Measurements from ENCODE around the gene HLCS.
"Not testable (repeated sequence)": the region's sequence is repeated elsewhere in the genome, so short reads cannot be mapped to it uniquely, and the experiment has no call there.

Gene HLCS

GRCh38 chr21:36989699-36990507 is 23.4 kb upstream of the HLCS start:
- Histone ChIP-seq H3K4ac (ENCODE audit: low read length) (no peak overlapping the region), H3K4me2 (ENCODE audit: insufficient read depth, low read length, poor library complexity, severe bottlenecking) (peak overlapping the region; percentile 56), H3K23ac (ENCODE audit: low read depth, low read length, poor library complexity) (peak overlapping the region; percentile 97), H4K91ac (ENCODE audit: low read depth, low read length, poor library complexity) (no peak overlapping the region), H3K4me3 (ENCODE audit: low read length in 2 of 2) (peak overlapping the region; percentile 55 to 78), H3K4me1 (ENCODE audit: control insufficient read depth in 2 of 2, insufficient read depth in 1 of 2, low read depth in 1 of 2, low read length in 2 of 2) (peaks cover 8 to 9% of the 10 kb centered on the region in 2 donors), H3K18ac (ENCODE audit: low read length) (peak overlapping the region; percentile 96), H2BK120ac (ENCODE audit: low read depth, low read length) (no peak overlapping the region), H3K79me1 (ENCODE audit: low read depth, low read length) (no peaks in the 10 kb centered on the region), H4K8ac (ENCODE audit: low read depth, low read length) (peak overlapping the region; percentile 78), H2BK5ac (ENCODE audit: low read length) (peak overlapping the region; percentile 62), H2AK5ac (ENCODE audit: low read depth, low read length) (no peak overlapping the region), H2BK15ac (ENCODE audit: low read length) (peak overlapping the region; percentile 98), H3K27me3 (ENCODE audit: control insufficient read depth in 3 of 3, insufficient read depth in 3 of 3, low read depth in 1 of 3, low read length in 3 of 3) (no peaks in the 10 kb centered on the region), H2AFZ (ENCODE audit: low read length) (peak overlapping the region; percentile 91), H3K14ac (ENCODE audit: low read length) (no peak overlapping the region), H3K27ac (replicated peaks; ENCODE audit: low read length) (peak overlapping the region; percentile 90), H2BK12ac (ENCODE audit: low read length) (no peak overlapping the region), H3K9me3 (replicated peaks in 1 of 2; ENCODE audit: control insufficient read depth in 2 of 2, insufficient read depth in 1 of 2, low read depth in 1 of 2, low read length in 2 of 2) (peaks cover 0 to 4% of the 10 kb centered on the region in 2 donors), H3K36me3 (replicated peaks in 1 of 2; ENCODE audit: control insufficient read depth in 2 of 2, insufficient read depth in 2 of 2, low read length in 2 of 2) (peaks cover 0 to 3% of the 10 kb centered on the region in 2 donors), H3K9ac (ENCODE audit: low read depth, low read length, poor library complexity) (peak overlapping the region; percentile 91)
- DNase-seq (ENCODE audit: low spot score): peak; percentile 91
- no CpG with 5 or more reads among the region's 97 CpGs for WGBS, 2 donors (ENCODE audit: extremely low coverage in 2 of 2, insufficient read length in 2 of 2, insufficient replicate concordance in 1 of 2)

DNA sequence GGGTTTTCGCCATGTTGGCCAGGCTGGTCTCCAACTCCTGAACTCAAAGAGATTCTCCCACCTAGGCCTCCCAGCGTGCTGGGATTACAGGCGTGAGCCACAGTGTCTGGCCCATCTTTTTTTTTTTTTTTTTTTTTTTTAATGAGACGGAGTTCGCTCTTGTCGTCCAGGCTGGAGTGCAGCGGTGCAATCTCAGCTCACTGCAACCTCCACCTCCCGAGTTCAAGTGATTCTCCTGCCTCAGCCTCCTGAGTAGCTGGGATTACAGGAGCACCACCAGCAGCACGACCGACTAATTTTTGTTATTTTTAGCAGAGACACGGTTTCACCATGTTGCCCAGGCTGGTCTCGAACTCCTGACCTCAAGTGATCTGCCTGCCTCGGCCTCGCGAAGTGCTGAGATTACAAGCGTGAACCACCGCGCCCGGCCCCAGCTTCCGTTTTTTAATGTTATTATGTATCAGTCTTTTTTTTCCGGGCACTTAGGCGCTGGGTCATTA is 22.8 kb upstream of the HLCS start:
- H2BK12ac ChIP-seq (ENCODE audit: low read length); H3K36me3 ChIP-seq (replicated peaks in 1 of 2; ENCODE audit: control insufficient read depth in 2 of 2, insufficient read depth in 2 of 2, low read length in 2 of 2); DNase-seq (ENCODE audit: low spot score); H3K9ac ChIP-seq (ENCODE audit: low read depth, low read length, poor library complexity); H2BK120ac ChIP-seq (ENCODE audit: low read depth, low read length); H2BK15ac ChIP-seq (ENCODE audit: low read length); H2BK5ac ChIP-seq (ENCODE audit: low read length); H3K9me3 ChIP-seq (replicated peaks in 1 of 2; ENCODE audit: control insufficient read depth in 2 of 2, insufficient read depth in 1 of 2, low read depth in 1 of 2, low read length in 2 of 2); H2AK5ac ChIP-seq (ENCODE audit: low read depth, low read length); H3K14ac ChIP-seq (ENCODE audit: low read length); H3K27me3 ChIP-seq (ENCODE audit: control insufficient read depth in 3 of 3, insufficient read depth in 3 of 3, low read depth in 1 of 3, low read length in 3 of 3); H3K79me1 ChIP-seq (ENCODE audit: low read depth, low read length); H4K8ac ChIP-seq (ENCODE audit: low read depth, low read length); H3K4me1 ChIP-seq (ENCODE audit: control insufficient read depth in 2 of 2, insufficient read depth in 1 of 2, low read depth in 1 of 2, low read length in 2 of 2); H3K4ac ChIP-seq (ENCODE audit: low read length); H4K91ac ChIP-seq (ENCODE audit: low read depth, low read length, poor library complexity): not testable (repeated sequence)
- H3K18ac ChIP-seq (ENCODE audit: low read length): peak overlapping the region; percentile 89
- peak overlapping the region; percentile 97 for H3K23ac ChIP-seq (ENCODE audit: low read depth, low read length, poor library complexity)
- peak overlapping the region; percentile 91 for H2AFZ ChIP-seq (ENCODE audit: low read length)
- peak overlapping the region; percentile 55 to 65 for H3K4me3 ChIP-seq (ENCODE audit: low read length in 2 of 2)
- peak overlapping the region; percentile 56 for H3K4me2 ChIP-seq (ENCODE audit: insufficient read depth, low read length, poor library complexity, severe bottlenecking)
- H3K27ac ChIP-seq (replicated peaks; ENCODE audit: low read length): peak overlapping the region; percentile 89
- WGBS, 2 donors (ENCODE audit: extremely low coverage in 2 of 2, insufficient read length in 2 of 2, insufficient replicate concordance in 1 of 2): no CpG with 5 or more reads among the region's 22 CpGs

DNA sequence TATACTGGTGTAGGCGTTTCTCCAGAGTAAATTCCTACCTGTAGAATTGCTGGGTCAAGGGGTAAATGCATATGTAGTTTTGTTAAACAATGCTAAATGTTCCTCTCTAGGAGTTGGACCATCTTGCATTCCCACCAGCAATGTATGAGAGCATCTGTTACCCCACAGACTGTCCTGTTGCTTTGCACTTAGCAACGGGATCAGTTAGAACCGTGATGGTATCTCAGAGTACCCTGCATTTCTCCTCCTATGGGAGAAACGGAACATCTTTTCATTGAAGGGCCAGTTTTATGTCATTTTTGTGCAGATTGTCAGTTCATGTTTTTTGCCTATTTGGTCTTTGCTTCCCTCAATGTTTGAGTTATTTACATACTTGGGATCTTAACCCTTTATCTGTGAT is 22.1 kb upstream of the HLCS start:
- H3K36me3 ChIP-seq (replicated peaks in 1 of 2; ENCODE audit: control insufficient read depth in 2 of 2, insufficient read depth in 2 of 2, low read length in 2 of 2): peaks cover 0 to 3% of the 10 kb centered on the region in 2 donors

DNA sequence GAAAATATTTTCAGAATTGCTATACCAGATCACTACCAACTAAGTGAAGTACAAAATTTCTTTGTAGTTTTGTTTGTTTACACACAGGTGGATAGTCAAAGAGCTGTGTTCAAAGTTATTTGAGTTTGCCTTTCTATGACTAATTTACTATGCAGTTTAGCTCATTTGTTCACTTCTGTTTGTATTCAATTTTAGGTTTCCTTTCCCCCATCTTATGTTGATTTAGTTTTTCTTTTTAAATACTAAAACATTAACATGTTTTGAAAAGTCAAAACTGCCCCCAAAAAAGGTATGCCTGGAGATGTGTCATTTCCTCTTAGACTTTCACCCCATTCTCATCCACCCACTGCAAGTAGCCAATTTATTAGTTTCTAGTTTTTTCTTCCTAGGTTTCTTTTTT is 21.4 kb upstream of the HLCS start:
- no peak overlapping the region for H2BK5ac ChIP-seq (ENCODE audit: low read length)
- no peak overlapping the region for H2AK5ac ChIP-seq (ENCODE audit: low read depth, low read length)
- H3K9ac ChIP-seq (ENCODE audit: low read depth, low read length, poor library complexity): no peak overlapping the region
- no peak overlapping the region for H2BK15ac ChIP-seq (ENCODE audit: low read length)
- no peak overlapping the region for H4K8ac ChIP-seq (ENCODE audit: low read depth, low read length)
- H3K4me3 ChIP-seq (ENCODE audit: low read length in 2 of 2): no peak overlapping the region
- DNase-seq (ENCODE audit: low spot score): no peak
- no peak overlapping the region for H4K91ac ChIP-seq (ENCODE audit: low read depth, low read length, poor library complexity)
- no peak overlapping the region for H3K27ac ChIP-seq (replicated peaks; ENCODE audit: low read length)
- no peak overlapping the region for H3K18ac ChIP-seq (ENCODE audit: low read length)
- H2BK120ac ChIP-seq (ENCODE audit: low read depth, low read length): no peak overlapping the region
- H3K23ac ChIP-seq (ENCODE audit: low read depth, low read length, poor library complexity): no peak overlapping the region
- H3K9me3 ChIP-seq (replicated peaks in 1 of 2; ENCODE audit: control insufficient read depth in 2 of 2, insufficient read depth in 1 of 2, low read depth in 1 of 2, low read length in 2 of 2): peaks cover 0 to 4% of the 10 kb centered on the region in 2 donors
- no peak overlapping the region for H3K14ac ChIP-seq (ENCODE audit: low read length)
- no peak overlapping the region for H3K4me2 ChIP-seq (ENCODE audit: insufficient read depth, low read length, poor library complexity, severe bottlenecking)
- peaks cover 0 to 3% of the 10 kb centered on the region in 2 donors for H3K36me3 ChIP-seq (replicated peaks in 1 of 2; ENCODE audit: control insufficient read depth in 2 of 2, insufficient read depth in 2 of 2, low read length in 2 of 2)
- no peaks in the 10 kb centered on the region for H3K79me1 ChIP-seq (ENCODE audit: low read depth, low read length)
- no peaks in the 10 kb centered on the region for H3K27me3 ChIP-seq (ENCODE audit: control insufficient read depth in 3 of 3, insufficient read depth in 3 of 3, low read depth in 1 of 3, low read length in 3 of 3)
- H2BK12ac ChIP-seq (ENCODE audit: low read length): no peak overlapping the region
- H3K4ac ChIP-seq (ENCODE audit: low read length): no peak overlapping the region
- H3K4me1 ChIP-seq (ENCODE audit: control insufficient read depth in 2 of 2, insufficient read depth in 1 of 2, low read depth in 1 of 2, low read length in 2 of 2): peaks cover 8 to 9% of the 10 kb centered on the region in 2 donors
- H2AFZ ChIP-seq (ENCODE audit: low read length): no peak overlapping the region

More for the DNA sequence above, 22.1 kb upstream of the HLCS start:
- H3K14ac ChIP-seq (ENCODE audit: low read length): no peak overlapping the region
- no peak overlapping the region for H3K4me2 ChIP-seq (ENCODE audit: insufficient read depth, low read length, poor library complexity, severe bottlenecking)
- no peak overlapping the region for H3K23ac ChIP-seq (ENCODE audit: low read depth, low read length, poor library complexity)
- H3K27me3 ChIP-seq (ENCODE audit: control insufficient read depth in 3 of 3, insufficient read depth in 3 of 3, low read depth in 1 of 3, low read length in 3 of 3): no peaks in the 10 kb centered on the region
- no peak overlapping the region for H2AK5ac ChIP-seq (ENCODE audit: low read depth, low read length)
- DNase-seq (ENCODE audit: low spot score): no peak
- H4K91ac ChIP-seq (ENCODE audit: low read depth, low read length, poor library complexity): no peak overlapping the region
- H4K8ac ChIP-seq (ENCODE audit: low read depth, low read length): no peak overlapping the region
- H2BK120ac ChIP-seq (ENCODE audit: low read depth, low read length): no peak overlapping the region
- H2BK15ac ChIP-seq (ENCODE audit: low read length): no peak overlapping the region
- no peak overlapping the region for H3K27ac ChIP-seq (replicated peaks; ENCODE audit: low read length)
- H3K4ac ChIP-seq (ENCODE audit: low read length): no peak overlapping the region
- H3K4me1 ChIP-seq (ENCODE audit: control insufficient read depth in 2 of 2, insufficient read depth in 1 of 2, low read depth in 1 of 2, low read length in 2 of 2): peaks cover 8 to 9% of the 10 kb centered on the region in 2 donors
- H2BK12ac ChIP-seq (ENCODE audit: low read length): no peak overlapping the region
- no CpG with 5 or more reads among the region's 4 CpGs for WGBS, 2 donors (ENCODE audit: extremely low coverage in 2 of 2, insufficient read length in 2 of 2, insufficient replicate concordance in 1 of 2)
- H3K18ac ChIP-seq (ENCODE audit: low read length): no peak overlapping the region
- H3K9me3 ChIP-seq (replicated peaks in 1 of 2; ENCODE audit: control insufficient read depth in 2 of 2, insufficient read depth in 1 of 2, low read depth in 1 of 2, low read length in 2 of 2): peaks cover 0 to 4% of the 10 kb centered on the region in 2 donors
- H3K9ac ChIP-seq (ENCODE audit: low read depth, low read length, poor library complexity): no peak overlapping the region
- no peak overlapping the region for H2AFZ ChIP-seq (ENCODE audit: low read length)
- H2BK5ac ChIP-seq (ENCODE audit: low read length): no peak overlapping the region
- no peak overlapping the region for H3K4me3 ChIP-seq (ENCODE audit: low read length in 2 of 2)
- no peaks in the 10 kb centered on the region for H3K79me1 ChIP-seq (ENCODE audit: low read depth, low read length)

Measured in neuronal stem cell (in vitro differentiated cells).